SK-N-SH (cell line): Measurements from ENCODE around the gene TESK1. TPM values are rescaled to one million over a fixed set of nuclear protein-coding genes. Genes with fewer than 3 reads are reported as not detected.

Source experiments
- CTCF ChIA-PET: fragments of 300-600, 350-600 bp; formaldehyde crosslinking; extraction: SDS; loops from one replicate; lab custom pipeline; 2021; lab: Yijun Ruan, JAX
- POLR2A ChIA-PET: fragments of 350-600 bp; sonication (Branson Sonifier 250); formaldehyde crosslinking; extraction: SDS; loops from one replicate; lab custom pipeline; 2020; ENCODE audit warnings: antibody characterized with exemption, inconsistent platforms; lab: Yijun Ruan, JAX
- DNase-seq: peaks from one replicate; pipeline ENCODE4 v3.0.0; 2012
- H2AFZ ChIP-seq: fragments of 200-600 bp; sonication (generic); 2 replicates; pipeline ENCODE4 v1.8.1; 2016; ENCODE audit warnings: antibody characterized with exemption, mild to moderate bottlenecking, low read depth
- H3F3A ChIP-seq: fragments of 200-600 bp; sonication (generic); replicated peaks from 2 replicates; pipeline ENCODE3; 2016; ENCODE audit warnings: antibody characterized with exemption, mild to moderate bottlenecking; ENCODE audit not compliant: insufficient read depth
- H3K27ac ChIP-seq, 2 experiments: fragments of 200-500 bp in 1 of 2; fragments of 200-600 bp in 1 of 2; sonication (Bioruptor generic) in 1 of 2; sonication (generic), shearing (Covaris generic) in 1 of 2; 2 replicates each; pipeline versions ENCODE4 v1.5.1 to v1.6.1; 2014 to 2016; ENCODE audit warnings: low read depth in 2 of 2, inconsistent platforms in 1 of 2, low read length in 1 of 2, mild to moderate bottlenecking in 1 of 2, mixed read lengths in 1 of 2
- H3K27me3 ChIP-seq: fragments of 200-600 bp; sonication (generic), shearing (Covaris generic); 2 replicates; pipeline ENCODE4 v1.6.1; 2016; ENCODE audit warnings: mixed run types; ENCODE audit not compliant: insufficient read depth
- H3K36me3 ChIP-seq, 2 experiments: fragments of 200-500 bp in 1 of 2; fragments of 200-600 bp in 1 of 2; sonication (Bioruptor generic) in 1 of 2; sonication (generic) in 1 of 2; replicated peaks in 1 of 2; 2 replicates each; pipeline versions ENCODE3 to v1.5.1; 2014 to 2016; ENCODE audit warnings: low read length in 1 of 2, mild to moderate bottlenecking in 1 of 2; ENCODE audit not compliant: insufficient read depth in 2 of 2, control insufficient read depth in 1 of 2
- H3K4me1 ChIP-seq, 2 experiments: fragments of 200-500 bp in 1 of 2; fragments of 200-600 bp in 1 of 2; sonication (Bioruptor generic) in 1 of 2; sonication (generic), shearing (Covaris generic) in 1 of 2; 2 replicates each; pipeline versions ENCODE4 v1.5.1 to v1.6.1; 2014 to 2016; ENCODE audit warnings: low read depth in 1 of 2, low read length in 1 of 2, mixed run types in 1 of 2; ENCODE audit not compliant: insufficient read depth in 2 of 2, control insufficient read depth in 1 of 2
- H3K4me2 ChIP-seq: fragments of 200-600 bp; sonication (generic), shearing (Covaris generic); 2 replicates; pipeline ENCODE4 v1.6.1; 2017; ENCODE audit warnings: mixed run types
- H3K4me3 ChIP-seq, 2 experiments: fragments of 200-500 bp in 1 of 2; fragments of 200-600 bp in 1 of 2; sonication (Bioruptor generic) in 1 of 2; sonication (generic), shearing (Covaris generic) in 1 of 2; 2 replicates each; pipeline versions ENCODE4 v1.5.1 to v1.8.1; 2014 to 2016; ENCODE audit warnings: low read depth in 2 of 2, inconsistent platforms in 1 of 2, low read length in 1 of 2, mild to moderate bottlenecking in 1 of 2, mixed read lengths in 1 of 2, moderate library complexity in 1 of 2
- H3K79me2 ChIP-seq: fragments of 200-600 bp; sonication (generic); 2 replicates; pipeline ENCODE4 v1.8.1; 2017; ENCODE audit warnings: mild to moderate bottlenecking; ENCODE audit not compliant: insufficient read depth
- H3K9ac ChIP-seq: fragments of 200-600 bp; sonication (generic); 2 replicates; pipeline ENCODE4 v1.6.1; 2017; ENCODE audit warnings: mixed run types
- H3K9me2 ChIP-seq: fragments of 200-600 bp; sonication (generic); 2 replicates; pipeline ENCODE4 v1.6.1; 2017; ENCODE audit warnings: mixed run types
- H3K9me3 ChIP-seq: fragments of 200-600 bp; sonication (generic); 2 replicates; pipeline ENCODE4 v1.6.1; 2017; ENCODE audit warnings: mixed run types, mild to moderate bottlenecking, moderate library complexity
- H4K20me1 ChIP-seq: fragments of 200-600 bp; sonication (generic); 2 replicates; pipeline ENCODE4 v1.6.1; 2017; ENCODE audit warnings: mild to moderate bottlenecking, mixed run types; ENCODE audit not compliant: insufficient read depth
- CHD2 ChIP-seq: fragments of 150-350 bp; IDR thresholded peaks from 2 replicates; pipeline ENCODE4 v1.6.1; 2018; ENCODE audit warnings: low read length; ENCODE audit not compliant: partially characterized antibody
- FOSL2 ChIP-seq: IDR thresholded peaks from 2 replicates; pipeline ENCODE4 v1.4.0; 2012; ENCODE audit warnings: low read depth, mild to moderate bottlenecking, moderate library complexity, borderline replicate concordance
- PBX3 ChIP-seq: IDR thresholded peaks from 2 replicates; pipeline ENCODE4; 2012
- RAD21 ChIP-seq: IDR thresholded peaks from 2 replicates; pipeline ENCODE4 v1.6.1; 2012; ENCODE audit warnings: mild to moderate bottlenecking, low read length
- RFX5 ChIP-seq: IDR thresholded peaks from 2 replicates; pipeline ENCODE4 v1.6.1; 2012; ENCODE audit warnings: mild to moderate bottlenecking, improper control_type of control experiment, low read length
- RXRA ChIP-seq: IDR thresholded peaks from 2 replicates; pipeline ENCODE4 v1.4.0; 2012; ENCODE audit warnings: low read depth, mild to moderate bottlenecking, borderline replicate concordance
- SIN3A ChIP-seq: IDR thresholded peaks from 2 replicates; pipeline ENCODE4 v1.6.1; 2012; ENCODE audit warnings: low read depth, mild to moderate bottlenecking, low read length, moderate library complexity, borderline replicate concordance
- TAF1 ChIP-seq: IDR thresholded peaks from 2 replicates; pipeline ENCODE4 v1.6.1; 2012; ENCODE audit warnings: low read depth, mild to moderate bottlenecking, low read length, moderate library complexity, borderline replicate concordance
- TCF12 ChIP-seq: IDR thresholded peaks from 2 replicates; pipeline ENCODE4 v1.4.0; 2012
- USF1 ChIP-seq: IDR thresholded peaks from 2 replicates; pipeline ENCODE4 v1.4.0; 2012; ENCODE audit warnings: low read depth, borderline replicate concordance
- YY1 ChIP-seq: IDR thresholded peaks from 2 replicates; pipeline ENCODE4 v1.4.0; 2012; ENCODE audit warnings: low read depth, mild to moderate bottlenecking
- ZBTB33 ChIP-seq: IDR thresholded peaks from 2 replicates; pipeline ENCODE4 v1.4.0; 2012; ENCODE audit warnings: low read depth, borderline replicate concordance
- WGBS: methylation state at CpG from one replicate; pipeline ENCODE4 v1.1.6; 2017; ENCODE audit warnings: low lambda C conversion rate; 5-methylcytosine and 5-hydroxymethylcytosine counted together
- polyA plus RNA-seq, 3 experiments: library from polyadenylated mRNA; depleted of rRNA; stranded (reverse); fragments of >200 nt; gene quantifications; 2 replicates each; pipeline ENCODE4 v1.2.3, GENCODE V29; 2012
- TF ChIP-seq, protein P1 (sequence below): fragments of 150-350 bp; IDR thresholded peaks from 2 replicates; pipeline ENCODE4 v1.6.1; 2017; ENCODE audit warnings: antibody characterized with exemption, low read length, low read depth, borderline replicate concordance
- TF ChIP-seq, protein P2 (sequence below): fragments of 150-350 bp; IDR thresholded peaks from 2 replicates; pipeline ENCODE4 v1.6.1; 2016; ENCODE audit warnings: mild to moderate bottlenecking, low read depth, low read length

TESK1 gene
- polyA plus RNA-seq, 1 of the 3 experiments (the other 2 are of a cell fraction): 26.0 TPM

- H3K9ac ChIP-seq: no peak overlapping the region
- H3K9me2 ChIP-seq: no peaks in the 10 kb centered on the region
- peaks cover 0 to 5% of the 10 kb centered on the region in 2 experiments; a peak in 2 of 4 replicates for H3K4me1 ChIP-seq
- 93% methylated on average over 10 of the region's 11 CpGs for WGBS
- no peaks in the 10 kb centered on the region for H3K27me3 ChIP-seq
- peaks cover 26 to 48% of the 10 kb centered on the region in 2 experiments for H3K36me3 ChIP-seq
- peaks cover 22% of the 10 kb centered on the region; the same call in 1 of the 2 replicates for H3K79me2 ChIP-seq
- H3K4me3 ChIP-seq: no peak overlapping the region
- H2AFZ ChIP-seq: no peak overlapping the region
- no peak overlapping the region for H3K4me2 ChIP-seq
- ChIA-PET CTCF (interaction anchor here (1.3 to 1.7 kb wide), 2 partner anchors 162 to 462 kb away, joined by 3 to 4 read pairs; partner anchors contain the start of gene PIGO), POLR2A (interaction anchor here (1.1 kb wide), 1 partner anchor 68 kb away, joined by 3 read pairs; the partner anchor contains the start of gene RUSC2)
- TF ChIP-seq CHD2: no peak
- TF ChIP-seq ZBTB33: no peak
- TF ChIP-seq PBX3: no peak
- no peak for TF ChIP-seq RAD21
- TF ChIP-seq, protein P1, sequence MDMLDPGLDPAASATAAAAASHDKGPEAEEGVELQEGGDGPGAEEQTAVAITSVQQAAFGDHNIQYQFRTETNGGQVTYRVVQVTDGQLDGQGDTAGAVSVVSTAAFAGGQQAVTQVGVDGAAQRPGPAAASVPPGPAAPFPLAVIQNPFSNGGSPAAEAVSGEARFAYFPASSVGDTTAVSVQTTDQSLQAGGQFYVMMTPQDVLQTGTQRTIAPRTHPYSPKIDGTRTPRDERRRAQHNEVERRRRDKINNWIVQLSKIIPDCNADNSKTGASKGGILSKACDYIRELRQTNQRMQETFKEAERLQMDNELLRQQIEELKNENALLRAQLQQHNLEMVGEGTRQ: no peak
- TF ChIP-seq SIN3A: no peak
- TF ChIP-seq YY1: no peak
- H3K9me3 ChIP-seq: no peaks in the 10 kb centered on the region
- DNase-seq: no peak
- no peak overlapping the region for H3K27ac ChIP-seq
- peaks cover 7% of the 10 kb centered on the region for H3F3A ChIP-seq
- peaks cover 12% of the 10 kb centered on the region for H4K20me1 ChIP-seq
These were observed 46.9 kb upstream of the TESK1 start for GRCh38 chr9:35558185-35558584.

DNA sequence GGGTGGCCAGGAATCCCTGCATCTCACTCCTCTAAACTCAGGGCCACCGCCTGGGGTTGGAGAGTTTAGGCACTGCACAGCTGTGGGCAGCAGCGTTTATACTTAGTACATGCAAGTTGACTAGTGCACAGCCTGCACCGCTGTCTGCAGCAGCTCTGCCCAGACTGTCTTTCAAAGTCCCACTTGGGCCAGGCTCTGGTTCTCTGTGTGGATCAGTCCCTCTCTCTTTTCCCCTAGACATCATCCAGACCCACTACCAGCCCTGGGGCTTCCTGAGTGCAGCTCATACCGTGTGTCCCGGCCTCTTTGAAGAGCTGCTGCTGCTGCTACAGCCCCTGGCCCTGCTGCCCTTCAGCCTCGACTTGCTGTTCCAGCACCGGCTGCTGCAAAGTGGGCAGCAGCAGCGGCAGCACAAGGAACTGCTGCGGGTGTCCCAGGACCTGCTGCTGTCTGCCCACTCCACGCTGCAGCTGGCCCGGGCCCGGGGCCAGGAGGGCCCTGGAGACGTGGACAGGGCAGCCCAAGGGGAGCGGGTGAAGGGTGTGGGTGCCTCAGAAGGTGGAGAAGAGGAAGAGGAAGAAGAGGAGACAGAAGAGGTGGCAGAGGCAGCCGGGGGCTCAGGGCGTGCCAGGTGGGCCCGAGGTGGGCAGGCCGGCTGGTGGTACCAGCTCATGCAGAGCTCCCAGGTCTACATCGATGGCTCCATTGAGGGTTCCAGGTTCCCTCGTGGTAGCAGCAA is 45.1 kb upstream of the TESK1 start:
- TF ChIP-seq RFX5 (no peak), USF1 (no peak), TCF12 (no peak), TAF1 (no peak), RXRA (no peak), ZBTB33 (no peak), FOSL2 (no peak)
- TF ChIP-seq, protein P2, sequence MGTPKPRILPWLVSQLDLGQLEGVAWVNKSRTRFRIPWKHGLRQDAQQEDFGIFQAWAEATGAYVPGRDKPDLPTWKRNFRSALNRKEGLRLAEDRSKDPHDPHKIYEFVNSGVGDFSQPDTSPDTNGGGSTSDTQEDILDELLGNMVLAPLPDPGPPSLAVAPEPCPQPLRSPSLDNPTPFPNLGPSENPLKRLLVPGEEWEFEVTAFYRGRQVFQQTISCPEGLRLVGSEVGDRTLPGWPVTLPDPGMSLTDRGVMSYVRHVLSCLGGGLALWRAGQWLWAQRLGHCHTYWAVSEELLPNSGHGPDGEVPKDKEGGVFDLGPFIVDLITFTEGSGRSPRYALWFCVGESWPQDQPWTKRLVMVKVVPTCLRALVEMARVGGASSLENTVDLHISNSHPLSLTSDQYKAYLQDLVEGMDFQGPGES: no peak
- no peaks in the 10 kb centered on the region for H3K27me3 ChIP-seq
- H3K9me3 ChIP-seq: no peaks in the 10 kb centered on the region
- peaks cover 0 to 3% of the 10 kb centered on the region in 2 experiments; a peak in 1 of 4 replicates for H3K4me1 ChIP-seq
- POLR2A ChIA-PET: no interaction called here
- H2AFZ ChIP-seq: no peak overlapping the region
- H3K36me3 ChIP-seq: peaks cover 20 to 47% of the 10 kb centered on the region in 2 experiments
- no peaks in the 10 kb centered on the region for H3F3A ChIP-seq
- no peak overlapping the region for H3K27ac ChIP-seq
- H3K79me2 ChIP-seq: peaks cover 6% of the 10 kb centered on the region; the same call in 1 of the 2 replicates
- 90% methylated on average over 16 of the region's 20 CpGs for WGBS
- no peak overlapping the region for H3K4me2 ChIP-seq
- CTCF ChIA-PET: interaction anchor here (1.0 to 1.4 kb wide), 2 partner anchors 71 to 123 kb away, joined by 4 to 6 read pairs; partner anchors contain the start of gene RUSC2
- DNase-seq: no peak
- H3K4me3 ChIP-seq: no peak overlapping the region
- H4K20me1 ChIP-seq: no peaks in the 10 kb centered on the region
- H3K9me2 ChIP-seq: no peaks in the 10 kb centered on the region
- no peak overlapping the region for H3K9ac ChIP-seq
